Caco-2 (cell line): ENCODE measurements around the gene TTC7B. TPM values are rescaled to one million over a fixed set of nuclear protein-coding genes. Genes with fewer than 3 reads are reported as not detected.

Experiments
- BruUV-seq: library from RNA; stranded (reverse); fragments of 400-500 nt; replicated peaks from 2 replicates; lab custom pipeline; 2021; lab: Mats Ljungman, UMichigan
- CTCF ChIA-PET: fragments of 300-600 bp; sonication (Branson Sonifier 250); formaldehyde crosslinking; loops from one replicate; lab custom pipeline; 2022; ENCODE audit warnings: antibody characterized with exemption; lab: Charles Lee
- POLR2A ChIA-PET: fragments of 300-600 bp; sonication (Branson Sonifier 250); formaldehyde crosslinking; loops from one replicate; lab custom pipeline; 2022; ENCODE audit warnings: antibody characterized with exemption; lab: Charles Lee
- DNase-seq, 2 experiments: peaks; one replicate each; pipeline versions ENCODE4 v3.0.0 to v3.0.0-alpha.2; 2020 to 2022
- H3K27me3 ChIP-seq: replicated peaks from 2 replicates; pipeline ENCODE4 v1.6.0; 2011; ENCODE audit warnings: low read length; ENCODE audit not compliant: control insufficient read depth, insufficient read depth
- H3K36me3 ChIP-seq: 2 replicates; pipeline ENCODE4 v1.5.1; 2011; ENCODE audit warnings: low read length; ENCODE audit not compliant: control insufficient read depth, insufficient read depth
- H3K4me1 ChIP-seq: fragments of 250-450 bp; sonication (Bioruptor Pico); 2 replicates; pipeline ENCODE4 v1.5.1; 2020; ENCODE audit warnings: mild to moderate bottlenecking
- H3K4me3 ChIP-seq: 2 replicates; pipeline ENCODE4 v1.5.1; 2011; ENCODE audit warnings: low read depth, mild to moderate bottlenecking, control low read depth, low read length
- H3K9me3 ChIP-seq: fragments of 250-450 bp; sonication (Bioruptor Pico); 2 replicates; pipeline ENCODE4 v1.5.1; 2020; ENCODE audit warnings: mild to moderate bottlenecking, moderate library complexity
- H3K27ac Mint-ChIP-seq: one replicate; pipeline ENCODE4 v1.8.0; 2022; ENCODE audit warnings: mixed read lengths; ENCODE audit not compliant: unreplicated experiment
- H3K27me3 Mint-ChIP-seq: one replicate; pipeline ENCODE4 v1.8.0; 2022; ENCODE audit warnings: mixed read lengths; ENCODE audit not compliant: insufficient read depth, unreplicated experiment
- H3K36me3 Mint-ChIP-seq: one replicate; pipeline ENCODE4 v1.8.0; 2022; ENCODE audit warnings: mild to moderate bottlenecking, mixed read lengths; ENCODE audit not compliant: insufficient read depth, unreplicated experiment
- H3K4me1 Mint-ChIP-seq: one replicate; pipeline ENCODE4 v1.8.0; 2022; ENCODE audit warnings: low read depth, mixed read lengths; ENCODE audit not compliant: unreplicated experiment
- H3K4me3 Mint-ChIP-seq: one replicate; pipeline ENCODE4 v1.8.0; 2022; ENCODE audit warnings: mild to moderate bottlenecking, moderate library complexity, mixed read lengths; ENCODE audit not compliant: unreplicated experiment
- H3K9me3 Mint-ChIP-seq: one replicate; pipeline ENCODE4 v1.8.0; 2022; ENCODE audit warnings: mixed read lengths; ENCODE audit not compliant: unreplicated experiment
- CTCF ChIP-seq, 2 experiments: fragments of 200-600 bp in 1 of 2; IDR thresholded peaks; 1 replicate in 1 of 2; 2 replicates in 1 of 2; pipeline versions ENCODE4 v1.5.1 to v1.8.0; 2011 to 2022; ENCODE audit warnings: antibody characterized with exemption in 1 of 2, control low read depth in 1 of 2, inconsistent platforms in 1 of 2, low read depth in 1 of 2, low read length in 1 of 2, mild to moderate bottlenecking in 1 of 2, moderate library complexity in 1 of 2; ENCODE audit not compliant: insufficient read depth in 1 of 2, severe bottlenecking in 1 of 2, unreplicated experiment in 1 of 2
- intact Hi-C: fragments of 100-400 bp; cut with micrococcal nuclease; formaldehyde crosslinking; loops from one replicate; pipeline ENCODE4 v1.10.0; 2022; ENCODE audit not compliant: unreplicated experiment
- total RNA-seq: library from RNA; stranded (reverse); gene quantifications from 2 replicates; pipeline ENCODE4 v1.2.3, GENCODE V29; 2022

Gene TTC7B
- total RNA-seq, 1 experiment from 2014 or later = 28.5 TPM

GRCh38 chr14:90784621-90785270, 31.5 kb downstream of the TTC7B start:
- no peaks in the 10 kb centered on the region for H3K9me3 ChIP-seq
- BruUV-seq = no TSS peak
- Mint-ChIP-seq H3K4me3 (no peak overlapping the region), H3K36me3 (no peaks in the 10 kb centered on the region), H3K9me3 (no peaks in the 10 kb centered on the region), H3K27ac (no peak overlapping the region), H3K27me3 (no peaks in the 10 kb centered on the region), H3K4me1 (no peaks in the 10 kb centered on the region)
- ChIA-PET POLR2A (no interaction called here), CTCF (no interaction called here)
- no peaks in the 10 kb centered on the region for H3K27me3 ChIP-seq
- no peaks in the 10 kb centered on the region for H3K4me1 ChIP-seq
- DNase-seq = no peak
- no peak overlapping the region for H3K4me3 ChIP-seq
- no peaks in the 10 kb centered on the region for H3K36me3 ChIP-seq
- intact Hi-C loops = no loop called here
- no peak for TF ChIP-seq CTCF (IDR thresholded peaks at IDR 0.05; ENCODE audit: insufficient read depth in 1 of 2, low read depth in 1 of 2, low read length in 1 of 2, severe bottlenecking in 1 of 2, unreplicated experiment in 1 of 2)

GRCh38 chr14:90783344-90783743, 32.9 kb downstream of the TTC7B start:
- Histone ChIP-seq H3K4me3 (no peak overlapping the region), H3K9me3 (no peaks in the 10 kb centered on the region), H3K27me3 (no peaks in the 10 kb centered on the region), H3K36me3 (no peaks in the 10 kb centered on the region), H3K4me1 (no peaks in the 10 kb centered on the region)
- no TSS peak for BruUV-seq
- H3K4me3 Mint-ChIP-seq = no peak overlapping the region
- no peaks in the 10 kb centered on the region for H3K9me3 Mint-ChIP-seq
- intact Hi-C loops = no loop called here
- CTCF ChIA-PET = no interaction called here
- POLR2A ChIA-PET = no interaction called here
- no peak overlapping the region for H3K27ac Mint-ChIP-seq
- no peaks in the 10 kb centered on the region for H3K36me3 Mint-ChIP-seq
- TF ChIP-seq CTCF (IDR thresholded peaks at IDR 0.05; ENCODE audit: insufficient read depth in 1 of 2, low read depth in 1 of 2, low read length in 1 of 2, severe bottlenecking in 1 of 2, unreplicated experiment in 1 of 2) = no peak
- H3K27me3 Mint-ChIP-seq = no peaks in the 10 kb centered on the region
- DNase-seq = no peak
- H3K4me1 Mint-ChIP-seq = no peaks in the 10 kb centered on the region

- DNase-seq = no peak
- ChIA-PET POLR2A (no interaction called here), CTCF (no interaction called here)
- Mint-ChIP-seq H3K4me3 (no peak overlapping the region), H3K27ac (no peak overlapping the region), H3K27me3 (no peaks in the 10 kb centered on the region), H3K36me3 (no peaks in the 10 kb centered on the region), H3K4me1 (no peaks in the 10 kb centered on the region), H3K9me3 (no peaks in the 10 kb centered on the region)
- no peak overlapping the region for H3K4me3 ChIP-seq
- H3K36me3 ChIP-seq = no peaks in the 10 kb centered on the region
- H3K9me3 ChIP-seq = no peaks in the 10 kb centered on the region
- no peaks in the 10 kb centered on the region for H3K4me1 ChIP-seq
- H3K27me3 ChIP-seq = no peaks in the 10 kb centered on the region
- BruUV-seq = no TSS peak
- no peak for TF ChIP-seq CTCF (IDR thresholded peaks at IDR 0.05; ENCODE audit: insufficient read depth in 1 of 2, low read depth in 1 of 2, low read length in 1 of 2, severe bottlenecking in 1 of 2, unreplicated experiment in 1 of 2)
- intact Hi-C loops = no loop called here
Measured at GRCh38 chr14:90782892-90783291, 33.3 kb downstream of the TTC7B start.
